Measurements from ENCODE around the gene TANK.
"Not testable (repeated sequence)": the region's sequence is repeated elsewhere in the genome, so short reads cannot be mapped to it uniquely, and the experiment has no call there.

Gene TANK

DNA sequence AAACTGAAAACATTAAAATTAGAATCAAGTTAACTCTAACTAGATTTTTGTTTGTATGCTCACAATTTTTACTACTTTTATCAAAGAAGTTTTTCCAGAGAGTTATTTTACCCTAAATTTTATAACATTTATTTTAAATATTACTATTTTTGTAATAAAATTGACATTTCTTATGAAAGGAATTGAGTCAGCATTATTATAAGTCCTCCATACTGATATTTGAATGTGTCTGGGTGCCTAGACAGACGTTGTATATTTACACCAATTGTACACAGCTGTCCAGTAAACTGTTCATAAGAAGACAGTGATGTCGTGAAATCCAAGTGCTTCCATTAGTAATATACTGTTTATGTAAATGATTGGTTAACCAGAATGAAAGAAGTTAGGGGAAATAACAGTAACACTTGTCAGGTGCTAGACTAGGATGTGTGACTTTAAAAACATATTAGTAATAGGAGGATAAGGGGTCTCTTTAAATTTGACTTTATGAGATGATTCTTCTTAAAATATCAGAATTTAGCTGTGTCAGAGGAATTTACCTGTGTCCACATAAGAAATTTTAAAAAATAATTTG is 73.7 kb downstream of the TANK start:
- no peak for DNase-seq

DNA sequence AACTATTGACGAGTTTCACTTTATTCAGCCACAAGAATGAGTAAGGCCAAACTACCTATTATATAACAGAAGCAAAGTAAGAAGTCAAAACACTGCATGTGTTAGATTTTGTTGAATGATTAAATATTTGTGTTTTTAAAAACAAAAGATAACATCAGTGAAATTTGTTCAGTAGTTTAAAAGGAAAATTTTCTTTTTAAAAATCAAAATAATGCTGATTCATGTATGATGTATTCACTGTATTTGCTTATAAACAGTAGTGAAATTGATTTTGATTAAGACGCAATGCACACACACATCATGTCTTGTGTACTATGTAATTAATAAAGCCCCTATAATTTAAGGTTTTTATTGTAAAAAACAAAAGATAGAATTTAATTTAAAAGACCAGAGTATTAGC is 74.4 kb downstream of the TANK start:
- no peak for DNase-seq

DNA sequence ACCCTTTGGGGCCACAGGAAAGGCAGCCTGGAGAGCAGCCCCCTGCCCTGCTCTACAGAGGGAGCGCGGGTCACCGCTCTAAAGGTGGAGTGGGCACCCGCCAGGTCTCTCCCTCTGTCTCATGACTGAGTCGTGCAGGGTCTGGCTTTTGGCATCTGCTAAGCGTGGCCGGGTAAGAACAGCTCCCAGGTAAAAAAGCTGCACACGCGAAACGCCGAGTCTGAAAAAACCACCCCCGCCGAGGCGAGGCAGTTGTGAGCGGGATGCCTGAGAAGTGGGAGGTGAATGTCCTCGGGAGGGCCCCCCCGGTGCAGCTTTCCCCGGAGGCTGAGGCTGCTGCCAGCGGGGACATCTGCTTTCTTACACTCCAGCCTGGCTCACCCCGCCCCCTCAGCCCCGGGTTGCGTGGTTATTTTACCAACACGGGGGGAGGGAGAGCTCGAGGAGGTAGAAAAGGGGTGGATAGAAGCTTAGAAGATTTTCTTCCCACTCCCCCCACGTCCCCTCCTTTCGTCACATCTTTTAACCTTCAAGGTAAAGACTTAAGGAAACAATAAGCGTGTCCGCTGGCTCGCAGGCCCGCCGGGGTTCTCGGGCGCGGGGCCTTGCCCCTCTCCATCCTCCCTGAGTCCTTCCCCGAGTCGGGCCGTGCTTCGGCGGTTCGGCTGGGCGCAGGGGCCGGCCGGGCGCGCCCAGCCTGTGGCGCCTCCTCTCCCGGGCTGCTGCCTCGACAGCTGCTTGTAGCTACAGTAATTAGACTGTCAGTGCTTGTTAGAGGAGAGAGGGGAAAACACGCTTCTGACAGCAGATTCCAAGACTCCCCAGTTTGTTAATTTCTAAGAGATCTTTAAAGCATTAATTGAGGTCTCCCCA is 77.4 kb downstream of the TANK start:
- no peak for DNase-seq

GRCh38 chr2:161238265-161238559 is 78.0 kb downstream of the TANK start:
- no peak for DNase-seq

DNA sequence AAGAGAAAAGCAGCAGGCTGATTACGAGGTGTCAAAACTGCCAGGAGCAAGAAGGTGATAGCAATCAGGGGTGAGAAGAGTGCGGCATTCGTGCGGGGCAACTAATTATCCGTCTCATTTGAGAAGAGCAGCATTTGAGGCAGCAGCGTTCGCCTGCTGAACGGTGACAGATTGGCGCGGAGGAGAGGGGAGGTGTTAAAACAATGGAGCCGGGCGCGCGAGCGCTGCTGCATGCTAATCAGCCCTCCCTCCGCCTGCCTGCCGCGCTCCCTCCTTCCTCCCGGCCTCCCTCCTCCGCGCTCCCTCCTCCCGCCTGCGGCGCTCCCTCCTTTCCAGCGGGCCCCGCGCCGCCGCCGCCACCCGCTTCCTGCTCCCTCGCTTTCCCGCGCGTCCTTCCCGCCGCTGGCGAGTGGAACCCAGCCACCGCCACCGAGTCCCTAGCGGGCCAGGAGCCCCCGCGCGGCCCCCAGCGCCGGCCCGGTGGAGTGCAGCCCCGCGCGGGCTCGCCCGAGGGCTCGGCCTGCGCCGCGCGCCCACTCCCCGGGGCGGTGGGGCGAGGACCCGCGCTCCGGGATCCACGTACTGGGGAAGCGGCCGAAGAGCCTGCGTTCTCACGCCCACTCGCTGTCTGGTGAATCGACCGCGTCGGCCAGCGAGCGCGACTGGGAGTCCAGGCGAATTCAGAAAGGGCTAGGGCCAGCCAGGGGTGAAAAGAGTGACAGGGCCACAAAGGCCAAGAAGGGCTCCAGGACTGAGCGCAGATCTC is 78.5 kb downstream of the TANK start:
- no peak for DNase-seq

- DNase-seq = no peak
Observed at GRCh38 chr2:161239326-161240109, 79.3 kb downstream of the TANK start.

DNA sequence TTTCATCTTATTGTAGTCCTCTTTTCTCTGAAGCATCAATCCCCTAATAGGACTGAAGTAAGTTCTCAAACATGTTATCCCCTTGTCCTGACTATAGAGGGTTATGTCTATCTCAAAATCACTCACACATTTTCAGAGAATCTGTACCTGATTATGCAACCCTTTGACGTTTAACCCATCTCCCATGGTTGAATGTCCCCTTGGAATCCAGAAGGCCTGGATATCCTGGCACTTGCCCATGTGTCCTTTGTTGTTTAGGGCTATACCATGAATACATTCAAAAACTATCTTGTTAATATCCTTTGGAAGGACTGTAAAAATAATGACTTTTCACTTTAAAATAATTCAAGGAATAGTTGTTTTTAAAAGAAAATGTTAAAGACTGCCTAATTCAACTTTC is 81.7 kb downstream of the TANK start:
- DNase-seq = no peak

- DNase-seq = no peak
Observed at GRCh38 chr2:161243312-161243711, 83.1 kb downstream of the TANK start.

GRCh38 chr2:161243905-161244304 is 83.7 kb downstream of the TANK start:
- DNase-seq = no peak

DNA sequence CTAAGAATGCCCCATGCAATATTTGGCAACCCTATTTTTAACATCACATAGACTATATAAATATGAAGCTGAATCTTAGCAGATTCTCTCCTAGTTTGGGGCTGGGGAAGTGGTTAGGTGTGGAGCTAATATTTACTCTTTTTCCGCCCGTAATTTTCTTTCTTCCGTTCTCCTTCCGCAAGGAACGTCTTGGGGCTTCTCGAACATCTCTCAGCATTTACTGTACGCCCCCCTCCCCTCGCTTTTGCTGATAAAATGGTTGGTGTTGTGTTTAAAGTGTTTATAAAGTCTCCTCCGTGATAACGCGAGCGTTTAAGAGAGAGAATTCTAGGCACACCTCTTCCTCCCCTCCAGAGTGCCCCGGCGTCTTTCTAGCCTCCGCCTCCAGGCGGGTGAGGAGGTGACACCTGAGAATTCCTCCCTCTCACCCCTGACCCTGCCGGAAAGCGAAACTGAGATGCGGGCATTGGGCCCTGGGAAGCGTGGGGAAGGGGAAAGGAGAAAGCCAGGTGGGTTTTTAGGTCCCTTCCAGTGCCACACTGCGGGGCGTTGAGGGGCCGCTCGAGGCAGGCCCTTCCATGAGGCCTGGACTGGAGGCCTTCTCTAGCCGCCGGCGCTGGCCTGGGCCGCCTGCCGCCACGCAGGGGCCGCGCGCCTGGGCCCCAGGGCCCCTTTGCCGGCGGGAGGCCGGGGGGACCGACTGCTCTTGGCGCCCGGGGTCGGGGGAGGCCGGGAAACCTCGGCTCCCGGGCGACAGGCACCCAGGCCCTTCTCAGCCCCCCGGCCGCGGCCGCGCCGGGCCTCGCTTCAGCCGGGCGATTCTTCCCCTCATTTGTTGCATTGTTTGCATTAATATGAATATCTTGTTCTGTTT is 84.4 kb downstream of the TANK start:
- DNase-seq = not testable (repeated sequence)

DNA sequence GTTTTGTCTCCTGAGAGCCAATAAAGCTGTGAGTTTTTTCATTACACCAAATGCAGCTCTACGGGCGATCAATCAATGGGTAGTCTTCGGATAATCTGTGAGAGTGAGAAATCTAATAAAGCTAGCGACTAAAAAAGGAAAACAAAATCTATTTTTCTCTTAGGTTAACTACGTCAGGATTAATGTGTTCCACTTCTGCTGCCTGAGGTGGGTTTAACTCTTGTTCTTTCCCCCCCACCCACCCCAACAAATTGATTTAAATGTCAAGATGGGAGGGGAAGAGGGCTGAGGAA is 85.0 kb downstream of the TANK start:
- DNase-seq = no peak

- no peak for DNase-seq
Observed at GRCh38 chr2:161245671-161246070, 85.4 kb downstream of the TANK start.

- no peak for DNase-seq
Observed at GRCh38 chr2:161246281-161246680, 86.1 kb downstream of the TANK start.

DNA sequence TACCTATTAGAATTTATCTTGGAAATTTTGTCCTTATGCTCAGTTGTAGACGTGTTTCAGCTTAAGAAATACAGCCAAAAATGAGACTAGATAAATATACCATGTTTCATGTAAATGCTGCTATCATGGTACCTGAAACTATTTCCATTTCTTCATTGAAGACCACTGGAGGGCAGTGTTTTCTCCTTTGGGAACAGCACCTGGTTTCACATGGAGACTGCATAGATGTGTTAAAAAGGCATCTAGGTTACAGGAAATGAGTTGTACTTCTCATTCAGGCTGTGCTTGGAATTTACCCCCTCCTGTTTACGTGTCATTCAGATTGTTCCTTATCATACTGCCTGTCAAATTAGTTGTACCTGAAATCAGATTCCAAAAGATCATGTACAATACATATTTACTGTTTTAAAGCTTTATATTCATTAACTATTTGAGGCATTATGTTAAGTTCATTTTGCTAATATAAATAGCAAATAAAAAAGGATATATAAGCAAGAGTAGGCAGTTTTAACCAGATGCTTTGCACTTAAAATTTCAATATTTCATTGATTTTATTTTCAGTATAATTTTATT is 90.7 kb downstream of the TANK start:
- DNase-seq = peak; percentile 52

DNA sequence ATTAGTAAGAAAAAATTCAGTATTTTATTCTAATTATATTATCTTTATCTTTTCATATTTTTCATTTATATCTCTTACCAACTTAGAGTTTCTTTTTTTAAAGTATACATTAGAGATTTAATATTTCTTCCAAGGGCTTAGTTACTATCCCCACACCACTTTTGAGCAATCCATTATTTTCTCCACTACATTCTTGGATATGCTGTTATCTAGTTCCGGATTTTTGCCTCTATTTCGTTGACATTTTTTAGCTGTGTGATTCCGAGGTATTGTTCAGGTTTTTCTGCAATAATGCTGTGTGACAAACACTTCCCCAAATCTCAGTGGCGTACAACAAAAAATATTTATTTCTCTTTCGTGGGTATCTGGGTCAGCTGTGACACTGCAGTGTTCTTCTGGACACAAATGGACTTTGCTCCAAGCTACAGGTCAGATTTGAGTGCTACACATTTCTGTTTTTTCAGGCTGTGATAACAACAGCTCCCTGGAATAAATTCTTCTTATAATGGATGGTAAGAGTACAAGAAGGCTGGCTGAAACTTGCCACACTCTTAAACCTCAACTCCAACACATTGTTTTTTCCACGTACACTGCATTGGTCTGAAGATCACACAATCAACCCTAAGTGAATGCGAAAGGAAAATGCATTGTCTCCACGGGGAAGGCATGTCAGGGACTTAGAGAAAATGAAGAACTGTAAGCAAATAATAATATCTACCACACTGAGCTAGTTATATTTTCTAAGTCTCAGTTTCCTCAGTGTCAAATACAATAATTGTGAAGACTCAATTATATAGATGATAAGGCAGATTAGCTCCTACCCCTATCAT is 97.1 kb downstream of the TANK start:
- no peak for DNase-seq

GRCh38 chr2:161265874-161266273 is 105.6 kb downstream of the TANK start:
- no peak for DNase-seq

DNA sequence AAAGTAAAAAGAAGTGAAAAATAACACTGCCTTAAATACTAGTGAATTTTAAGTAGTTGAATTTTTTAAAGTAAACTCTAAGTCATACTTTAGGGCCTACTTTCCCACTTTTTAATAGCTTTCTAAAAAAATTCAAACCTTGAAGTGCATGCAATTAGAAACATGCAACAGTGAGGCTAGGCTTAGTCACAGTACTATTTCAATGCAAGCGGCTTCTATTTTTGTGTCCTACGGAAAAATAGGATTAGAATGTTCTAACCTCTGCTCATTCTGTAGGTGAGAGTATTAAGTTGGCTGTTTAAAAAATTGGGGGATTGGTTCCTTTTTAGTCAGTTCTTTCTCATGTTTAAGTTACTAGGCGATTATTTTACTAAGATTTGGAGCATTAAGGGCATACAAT is 108.9 kb downstream of the TANK start:
- DNase-seq = no peak

DNA sequence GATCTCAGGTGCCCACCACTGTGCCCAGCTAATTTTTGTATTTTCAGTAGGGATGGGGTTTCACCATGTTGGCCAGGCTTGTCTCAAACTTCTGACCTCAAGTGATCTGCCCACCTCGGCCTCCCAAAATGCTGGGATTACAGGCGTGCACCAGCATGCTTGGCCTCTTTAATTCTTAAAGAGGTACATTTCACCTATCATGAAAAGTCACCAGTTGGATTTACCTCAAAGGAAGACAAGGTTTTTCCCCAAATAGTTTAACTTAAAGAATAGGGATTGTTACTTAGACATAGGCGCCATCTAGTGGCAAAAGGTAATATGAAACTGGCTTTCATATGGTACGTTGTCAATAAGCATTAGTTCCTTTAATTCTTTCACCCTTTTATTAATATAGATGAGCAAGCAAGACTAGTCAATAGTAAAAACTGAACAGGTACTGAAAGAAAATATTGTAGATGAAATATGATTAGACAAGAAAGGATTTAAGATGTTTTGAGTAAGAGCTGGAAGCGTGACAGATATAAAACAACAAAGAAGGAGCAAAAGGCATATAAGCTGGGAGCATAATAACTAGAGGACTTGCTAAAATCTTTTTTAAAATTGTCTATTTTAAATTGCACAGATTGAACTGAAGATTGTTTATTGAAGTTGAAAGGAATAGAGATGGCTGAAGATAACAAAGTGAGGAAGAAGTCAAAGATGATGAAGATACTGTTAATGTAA is 113.0 kb downstream of the TANK start:
- peak; percentile 16 for DNase-seq

- DNase-seq = not testable (repeated sequence)
Observed at GRCh38 chr2:161278564-161279229, 118.5 kb downstream of the TANK start.

Data from NCI-H2081 treated with DMSO at 0.1 percent for 48 hours (cell line).